ENCODE results near the gene LRRFIP2.

Gene LRRFIP2

GRCh38 chr3:37189109-37189508 lies 14.7 kb upstream of the LRRFIP2 start:
- H3K4me3 ChIP-seq (ENCODE audit: low read depth, low read length) = no peak overlapping the region
- TF ChIP-seq CTCF (IDR thresholded peaks at IDR 0.05; ENCODE audit: insufficient read depth, low read depth, low read length, missing control alignments) = no peak

GRCh38 chr3:37183976-37184375 lies 9.6 kb upstream of the LRRFIP2 start:
- no peak for DNase-seq (ENCODE audit: low read depth)
- H3K4me3 ChIP-seq (ENCODE audit: low read depth, low read length) = no peak overlapping the region

More at GRCh38 chr3:37189109-37189508, 14.7 kb upstream of the LRRFIP2 start:
- no peak for DNase-seq (ENCODE audit: low read depth)

GRCh38 chr3:37183375-37183831 lies 9.0 kb upstream of the LRRFIP2 start:
- DNase-seq (ENCODE audit: low read depth) = no peak
- no peak overlapping the region for H3K4me3 ChIP-seq (ENCODE audit: low read depth, low read length)
- no peak for TF ChIP-seq CTCF (IDR thresholded peaks at IDR 0.05; ENCODE audit: insufficient read depth, low read depth, low read length, missing control alignments)

More at GRCh38 chr3:37183976-37184375, 9.6 kb upstream of the LRRFIP2 start:
- no peak for TF ChIP-seq CTCF (IDR thresholded peaks at IDR 0.05; ENCODE audit: insufficient read depth, low read depth, low read length, missing control alignments)

- no peak overlapping the region for H3K4me3 ChIP-seq (ENCODE audit: low read depth, low read length)
- DNase-seq (ENCODE audit: low read depth) = no peak
- no peak for TF ChIP-seq CTCF (IDR thresholded peaks at IDR 0.05; ENCODE audit: insufficient read depth, low read depth, low read length, missing control alignments)
These were observed 8.4 kb upstream of the LRRFIP2 start for GRCh38 chr3:37182816-37183215.

- no peak for DNase-seq (ENCODE audit: low read depth)
- H3K4me3 ChIP-seq (ENCODE audit: low read depth, low read length) = no peak overlapping the region
- no peak for TF ChIP-seq CTCF (IDR thresholded peaks at IDR 0.05; ENCODE audit: insufficient read depth, low read depth, low read length, missing control alignments)
These were observed 7.4 kb upstream of the LRRFIP2 start for GRCh38 chr3:37181756-37182155.

GRCh38 chr3:37179144-37179967 lies 5.0 kb upstream of the LRRFIP2 start:
- no peak overlapping the region for H3K4me3 ChIP-seq (ENCODE audit: low read depth, low read length)
- no peak for TF ChIP-seq CTCF (IDR thresholded peaks at IDR 0.05; ENCODE audit: insufficient read depth, low read depth, low read length, missing control alignments)
- DNase-seq (ENCODE audit: low read depth) = no peak

All from GM12865 (cell line).